GM23248 (cell line): ENCODE measurements around the gene CAMKMT.

Source experiments
- EZH2 ChIP-seq: fragments of 200-600 bp; sonication (generic); IDR thresholded peaks from 2 replicates; pipeline ENCODE4 v1.6.1; 2018; ENCODE audit warnings: antibody characterized with exemption, mild to moderate bottlenecking; ENCODE audit not compliant: insufficient read depth, poor library complexity, severe bottlenecking
- EZH2phosphoT487 ChIP-seq: fragments of 200-600 bp; sonication (generic); IDR thresholded peaks from 2 replicates; pipeline ENCODE4 v1.6.1; 2018; ENCODE audit warnings: antibody characterized with exemption, moderate library complexity, mild to moderate bottlenecking, low read depth; ENCODE audit not compliant: insufficient read depth

GRCh38 chr2:44616667-44617155 lies 255.0 kb downstream of the CAMKMT start:
- TF ChIP-seq EZH2phosphoT487 = no peak
- TF ChIP-seq EZH2 = no peak
